GM12891 (cell line): ENCODE data around the gene GRIN2A.

Experiments
- PAX5 ChIP-seq: IDR thresholded peaks from 2 replicates; pipeline ENCODE4 v1.6.1; 2011; ENCODE audit warnings: low read length, moderate library complexity, mild to moderate bottlenecking; ENCODE audit not compliant: insufficient read depth, severe bottlenecking
- POLR2A ChIP-seq: IDR thresholded peaks from 2 replicates; pipeline ENCODE4 v1.6.1; 2011; ENCODE audit warnings: low read depth, low read length, control low read depth
- POLR2AphosphoS5 ChIP-seq: IDR thresholded peaks from 2 replicates; pipeline ENCODE4 v1.6.1; 2011; ENCODE audit warnings: low read depth, low read length, control low read depth
- POU2F2 ChIP-seq: IDR thresholded peaks from 2 replicates; pipeline ENCODE4 v1.6.1; 2011; ENCODE audit warnings: low read depth, mild to moderate bottlenecking, control low read depth, low read length, moderate library complexity
- SPI1 ChIP-seq: IDR thresholded peaks from 2 replicates; pipeline ENCODE4 v1.6.1; 2011; ENCODE audit warnings: low read depth, low read length, control low read depth
- TAF1 ChIP-seq: IDR thresholded peaks from 2 replicates; pipeline ENCODE4 v1.6.1; 2011; ENCODE audit warnings: low read depth, low read length, control low read depth

- TF ChIP-seq POLR2A (no peak), POLR2AphosphoS5 (no peak), TAF1 (no peak), POU2F2 (no peak), SPI1 (no peak), PAX5 (no peak)
These were observed 44.1 kb upstream of the GRIN2A start for GRCh38 chr16:10226141-10226986.
